Activated naive CD4-positive, alpha-beta T cell treated with anti-CD3 and anti-CD28 coated beads, Interleukin-2, amount 50 U/mL, for 24 hours (primary cell): ENCODE data around the gene LPP.

Experiments used
- H3K27ac Mint-ChIP-seq: one replicate; pipeline ENCODE4 v1.8.0; 2021; ENCODE audit warnings: mild to moderate bottlenecking, mixed read lengths
- H3K27me3 Mint-ChIP-seq: one replicate; pipeline ENCODE4 v1.8.0; 2021; ENCODE audit warnings: mixed read lengths
- H3K36me3 Mint-ChIP-seq: one replicate; pipeline ENCODE4 v1.8.0; 2021; ENCODE audit warnings: mixed read lengths
- H3K4me1 Mint-ChIP-seq: one replicate; pipeline ENCODE4 v1.8.0; 2021; ENCODE audit warnings: mixed read lengths
- H3K4me3 Mint-ChIP-seq: one replicate; pipeline ENCODE4 v1.8.0; 2021; ENCODE audit warnings: mild to moderate bottlenecking, mixed read lengths
- H3K9me3 Mint-ChIP-seq: one replicate; pipeline ENCODE4 v1.8.0; 2021; ENCODE audit warnings: mixed read lengths

Gene LPP

GRCh38 chr3:188232656-188233055 is 78.7 kb downstream of the LPP start:
- Mint-ChIP-seq H3K27ac (no peak overlapping the region), H3K9me3 (no peaks in the 10 kb centered on the region), H3K4me3 (no peak overlapping the region), H3K36me3 (peaks cover 11% of the 10 kb centered on the region), H3K27me3 (no peaks in the 10 kb centered on the region), H3K4me1 (peaks cover 24% of the 10 kb centered on the region)

GRCh38 chr3:188233320-188233719 is 79.4 kb downstream of the LPP start:
- no peak overlapping the region for H3K4me3 Mint-ChIP-seq
- peaks cover 29% of the 10 kb centered on the region for H3K4me1 Mint-ChIP-seq
- no peaks in the 10 kb centered on the region for H3K9me3 Mint-ChIP-seq
- H3K27me3 Mint-ChIP-seq = no peaks in the 10 kb centered on the region
- H3K36me3 Mint-ChIP-seq = peaks cover 10% of the 10 kb centered on the region
- H3K27ac Mint-ChIP-seq = no peak overlapping the region

GRCh38 chr3:188234132-188234531 is 80.2 kb downstream of the LPP start:
- no peak overlapping the region for H3K4me3 Mint-ChIP-seq
- H3K4me1 Mint-ChIP-seq = peaks cover 31% of the 10 kb centered on the region
- H3K9me3 Mint-ChIP-seq = no peaks in the 10 kb centered on the region
- H3K36me3 Mint-ChIP-seq = peaks cover 10% of the 10 kb centered on the region
- H3K27ac Mint-ChIP-seq = peak overlapping the region; percentile 20
- H3K27me3 Mint-ChIP-seq = no peaks in the 10 kb centered on the region

GRCh38 chr3:188236271-188236670 is 82.3 kb downstream of the LPP start:
- Mint-ChIP-seq H3K4me1 (peaks cover 31% of the 10 kb centered on the region), H3K36me3 (peaks cover 10% of the 10 kb centered on the region), H3K27ac (no peak overlapping the region), H3K27me3 (no peaks in the 10 kb centered on the region), H3K4me3 (no peak overlapping the region), H3K9me3 (no peaks in the 10 kb centered on the region)

- no peaks in the 10 kb centered on the region for H3K27me3 Mint-ChIP-seq
- H3K4me1 Mint-ChIP-seq = peaks cover 31% of the 10 kb centered on the region
- no peak overlapping the region for H3K4me3 Mint-ChIP-seq
- peaks cover 10% of the 10 kb centered on the region for H3K36me3 Mint-ChIP-seq
- H3K9me3 Mint-ChIP-seq = no peaks in the 10 kb centered on the region
- H3K27ac Mint-ChIP-seq = no peak overlapping the region
Measured at GRCh38 chr3:188239035-188239434, 85.1 kb downstream of the LPP start.

- Mint-ChIP-seq H3K27me3 (no peaks in the 10 kb centered on the region), H3K9me3 (no peaks in the 10 kb centered on the region), H3K4me3 (no peak overlapping the region), H3K27ac (no peak overlapping the region), H3K4me1 (peaks cover 25% of the 10 kb centered on the region), H3K36me3 (peaks cover 6% of the 10 kb centered on the region)
Measured at GRCh38 chr3:188239577-188239976, 85.6 kb downstream of the LPP start.

GRCh38 chr3:188240189-188240981 is 86.4 kb downstream of the LPP start:
- Mint-ChIP-seq H3K36me3 (peaks cover 5% of the 10 kb centered on the region), H3K4me1 (peaks cover 20% of the 10 kb centered on the region), H3K9me3 (no peaks in the 10 kb centered on the region), H3K4me3 (no peak overlapping the region), H3K27me3 (no peaks in the 10 kb centered on the region), H3K27ac (no peak overlapping the region)

GRCh38 chr3:188241072-188241471 is 87.1 kb downstream of the LPP start:
- Mint-ChIP-seq H3K4me3 (no peak overlapping the region), H3K27me3 (no peaks in the 10 kb centered on the region), H3K9me3 (no peaks in the 10 kb centered on the region), H3K27ac (no peak overlapping the region), H3K4me1 (peaks cover 24% of the 10 kb centered on the region), H3K36me3 (peaks cover 5% of the 10 kb centered on the region)

GRCh38 chr3:188241883-188242282 is 87.9 kb downstream of the LPP start:
- Mint-ChIP-seq H3K36me3 (peaks cover 5% of the 10 kb centered on the region), H3K9me3 (no peaks in the 10 kb centered on the region), H3K27me3 (no peaks in the 10 kb centered on the region), H3K4me1 (peaks cover 21% of the 10 kb centered on the region), H3K27ac (no peak overlapping the region), H3K4me3 (no peak overlapping the region)

GRCh38 chr3:188242436-188243123 is 88.6 kb downstream of the LPP start:
- no peaks in the 10 kb centered on the region for H3K27me3 Mint-ChIP-seq
- H3K4me1 Mint-ChIP-seq = peaks cover 15% of the 10 kb centered on the region
- no peak overlapping the region for H3K27ac Mint-ChIP-seq
- no peaks in the 10 kb centered on the region for H3K9me3 Mint-ChIP-seq
- no peak overlapping the region for H3K4me3 Mint-ChIP-seq
- peaks cover 3% of the 10 kb centered on the region for H3K36me3 Mint-ChIP-seq

GRCh38 chr3:188243124-188243795 is 89.3 kb downstream of the LPP start:
- peaks cover 2% of the 10 kb centered on the region for H3K36me3 Mint-ChIP-seq
- peaks cover 10% of the 10 kb centered on the region for H3K4me1 Mint-ChIP-seq
- no peaks in the 10 kb centered on the region for H3K27me3 Mint-ChIP-seq
- no peak overlapping the region for H3K27ac Mint-ChIP-seq
- no peaks in the 10 kb centered on the region for H3K9me3 Mint-ChIP-seq
- no peak overlapping the region for H3K4me3 Mint-ChIP-seq

GRCh38 chr3:188244395-188244861 is 90.5 kb downstream of the LPP start:
- no peak overlapping the region for H3K4me3 Mint-ChIP-seq
- no peaks in the 10 kb centered on the region for H3K27me3 Mint-ChIP-seq
- H3K36me3 Mint-ChIP-seq = peaks cover 2% of the 10 kb centered on the region
- no peak overlapping the region for H3K27ac Mint-ChIP-seq
- peaks cover 8% of the 10 kb centered on the region for H3K4me1 Mint-ChIP-seq
- H3K9me3 Mint-ChIP-seq = no peaks in the 10 kb centered on the region

- H3K9me3 Mint-ChIP-seq = peaks cover 4% of the 10 kb centered on the region
- peaks cover 13% of the 10 kb centered on the region for H3K4me1 Mint-ChIP-seq
- H3K36me3 Mint-ChIP-seq = peaks cover 3% of the 10 kb centered on the region
- H3K4me3 Mint-ChIP-seq = no peak overlapping the region
- H3K27me3 Mint-ChIP-seq = no peaks in the 10 kb centered on the region
- H3K27ac Mint-ChIP-seq = no peak overlapping the region
Measured at GRCh38 chr3:188246905-188247304, 92.9 kb downstream of the LPP start.

- no peaks in the 10 kb centered on the region for H3K27me3 Mint-ChIP-seq
- H3K4me3 Mint-ChIP-seq = no peak overlapping the region
- peaks cover 11% of the 10 kb centered on the region for H3K4me1 Mint-ChIP-seq
- peaks cover 10% of the 10 kb centered on the region for H3K36me3 Mint-ChIP-seq
- H3K27ac Mint-ChIP-seq = no peak overlapping the region
- peaks cover 4% of the 10 kb centered on the region for H3K9me3 Mint-ChIP-seq
Measured at GRCh38 chr3:188248036-188248561, 94.1 kb downstream of the LPP start.

- Mint-ChIP-seq H3K27me3 (no peaks in the 10 kb centered on the region), H3K36me3 (peaks cover 13% of the 10 kb centered on the region), H3K27ac (peak overlapping the region; percentile 72), H3K4me1 (peaks cover 23% of the 10 kb centered on the region), H3K4me3 (no peak overlapping the region), H3K9me3 (peaks cover 4% of the 10 kb centered on the region)
Measured at GRCh38 chr3:188253123-188253793, 99.3 kb downstream of the LPP start.
